NK-92 (cell line): Measurements from ENCODE around the gene NDUFA5.

Experiments used
- DNase-seq: peaks from one replicate; lab custom pipeline; 2025; ENCODE audit not compliant: unreplicated experiment; lab: John Stamatoyannopoulos, UW

The NDUFA5 gene

GRCh38 chr7:123557398-123558288, at the start of gene NDUFA5:
Gene NDUFA5 (minus strand): TSS chr7:123557818. CDS start chr7:123557795, 23 bp downstream.
- peak; percentile 92 for DNase-seq

- no peak for DNase-seq
Measured at GRCh38 chr7:123604739-123605138, 47.1 kb upstream of the NDUFA5 start.

- DNase-seq, result no peak
Measured at GRCh38 chr7:123602648-123603047, 45.0 kb upstream of the NDUFA5 start.

GRCh38 chr7:123601530-123601929, 43.9 kb upstream of the NDUFA5 start, which contains the start of gene ASB15:
Gene ASB15 (plus strand): TSS chr7:123601821. CDS start chr7:123614503, 12,682 bp downstream.
- no peak for DNase-seq

- DNase-seq, result no peak
Measured at GRCh38 chr7:123600876-123601275, 43.3 kb upstream of the NDUFA5 start.

- no peak for DNase-seq
Measured at GRCh38 chr7:123599766-123600165, 42.1 kb upstream of the NDUFA5 start.

GRCh38 chr7:123598657-123599056, 41.0 kb upstream of the NDUFA5 start:
- no peak for DNase-seq

- DNase-seq, result no peak
Measured at GRCh38 chr7:123594813-123595241, 37.2 kb upstream of the NDUFA5 start.

DNA sequence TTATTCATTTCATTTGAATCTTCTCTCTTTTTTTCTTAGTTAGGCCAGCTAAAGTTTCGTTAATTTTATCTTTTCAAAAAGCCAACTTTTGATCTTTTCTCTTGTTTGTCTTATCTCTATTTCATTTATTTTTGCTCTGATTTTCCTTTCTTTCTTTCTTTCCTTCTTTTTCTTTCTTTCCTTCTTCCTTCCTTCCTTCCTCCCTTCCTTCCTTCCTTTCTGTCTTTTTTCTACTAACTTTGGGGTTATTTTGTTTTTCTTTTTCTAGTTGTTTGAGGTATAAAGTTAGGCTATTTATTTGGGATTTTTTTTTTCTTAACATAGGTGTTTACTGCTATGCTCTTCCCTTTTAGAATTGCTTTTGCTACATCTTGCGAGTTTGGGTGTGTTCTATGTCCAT, 30.8 kb upstream of the NDUFA5 start:
- DNase-seq, result no peak

DNA sequence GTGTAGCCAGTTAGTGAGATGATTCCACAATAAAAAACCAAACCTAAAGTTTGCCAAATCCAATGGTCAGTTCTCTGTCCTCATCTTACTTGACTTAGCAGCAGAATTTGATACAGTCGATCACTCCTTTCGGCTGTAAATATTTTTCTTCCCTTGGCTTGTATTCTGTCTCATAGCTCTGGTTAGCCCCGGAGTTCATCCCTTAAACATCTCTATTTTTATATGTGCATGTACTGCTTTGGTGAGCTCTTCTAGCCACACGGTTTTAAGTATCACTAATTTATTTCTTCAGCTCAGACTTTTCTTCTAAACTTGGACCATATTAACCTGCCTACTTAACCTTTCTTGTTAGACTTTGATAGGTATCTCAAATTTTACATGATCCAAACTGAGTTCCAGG, 26.2 kb upstream of the NDUFA5 start:
- DNase-seq, result no peak

GRCh38 chr7:123581162-123581459, 23.5 kb upstream of the NDUFA5 start:
- no peak for DNase-seq

DNA sequence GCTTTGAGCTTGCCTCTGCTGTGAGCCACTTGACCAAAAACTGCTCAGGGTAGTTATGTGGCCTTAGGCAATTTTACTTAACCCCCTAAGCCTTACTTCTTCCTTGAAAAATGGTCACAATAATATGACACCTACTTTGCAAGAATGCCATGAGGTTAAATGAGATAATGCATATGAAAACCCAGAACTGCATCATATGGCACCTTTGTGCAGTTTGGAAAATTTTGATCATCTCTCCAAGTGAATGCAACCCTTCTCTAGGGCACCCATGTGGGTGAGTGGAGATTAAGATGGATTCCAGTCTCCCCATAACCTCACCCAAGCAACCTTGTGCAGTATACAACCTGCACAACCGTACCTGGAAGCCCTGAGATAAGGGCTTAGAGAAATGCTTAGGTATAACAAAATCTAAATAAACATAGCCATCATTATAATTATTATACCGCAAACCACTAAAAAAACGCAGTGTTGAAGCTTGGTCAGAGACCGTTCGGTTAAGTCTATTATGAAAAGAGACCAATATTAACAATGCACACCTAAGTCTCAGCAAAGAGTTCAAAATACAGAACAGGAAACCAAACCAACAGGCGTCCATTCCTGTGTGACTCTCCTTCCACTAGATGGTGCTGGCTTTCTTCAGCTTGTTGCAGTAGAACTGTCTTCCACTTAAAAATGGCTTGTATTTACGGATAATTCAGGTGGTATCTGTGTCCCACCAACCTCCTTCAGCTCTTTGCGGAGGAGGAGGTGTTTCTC, 23.0 kb upstream of the NDUFA5 start:
- no peak for DNase-seq

GRCh38 chr7:123579416-123579815, 21.8 kb upstream of the NDUFA5 start:
- DNase-seq, result no peak

DNA sequence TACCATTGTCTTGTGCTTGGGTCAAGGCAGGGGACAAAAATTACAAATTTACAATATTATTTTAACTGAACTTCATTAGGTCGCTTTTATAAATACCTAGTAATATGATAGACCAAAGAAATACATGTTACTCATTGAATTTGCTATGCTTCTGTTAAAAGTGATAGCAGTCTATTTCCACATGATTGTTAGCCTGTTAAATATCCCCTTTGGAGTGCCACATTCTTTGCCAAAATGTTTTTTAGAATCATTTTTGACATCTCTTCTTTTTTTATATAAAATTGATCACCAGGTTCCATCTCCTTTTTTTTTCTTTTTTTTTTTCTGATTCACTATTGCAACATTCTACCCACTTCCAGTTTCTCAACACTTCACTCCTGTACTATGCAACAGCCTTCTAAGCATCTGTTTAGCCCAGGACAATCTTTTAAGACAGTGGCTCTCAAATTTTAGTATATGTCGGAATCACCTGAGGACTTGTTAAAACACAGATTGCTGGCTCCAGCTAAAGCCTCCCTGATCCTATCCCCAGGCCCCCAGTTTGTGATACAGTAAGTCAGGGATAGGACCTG, 16.4 kb upstream of the NDUFA5 start:
- no peak for DNase-seq

DNA sequence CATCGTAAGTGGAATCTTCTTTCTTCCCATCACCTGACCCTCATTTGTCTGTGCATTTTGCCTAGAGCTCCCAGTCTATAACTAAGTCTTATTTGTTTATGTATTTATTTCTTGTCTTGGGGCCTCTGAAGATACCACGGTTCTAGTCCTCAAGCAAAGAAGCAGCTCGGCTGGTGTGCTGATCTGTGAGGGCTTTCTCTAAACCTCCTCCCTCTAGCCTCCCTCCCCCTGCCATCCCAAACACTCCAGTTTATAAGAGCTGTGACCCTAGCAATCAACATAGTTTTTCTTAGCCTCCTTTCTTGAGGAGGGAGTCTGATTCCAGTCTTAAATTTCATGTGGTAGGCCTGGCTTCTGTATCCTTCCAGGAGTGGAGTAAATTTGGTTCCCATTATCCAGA, 15.7 kb upstream of the NDUFA5 start:
- DNase-seq, result no peak

DNA sequence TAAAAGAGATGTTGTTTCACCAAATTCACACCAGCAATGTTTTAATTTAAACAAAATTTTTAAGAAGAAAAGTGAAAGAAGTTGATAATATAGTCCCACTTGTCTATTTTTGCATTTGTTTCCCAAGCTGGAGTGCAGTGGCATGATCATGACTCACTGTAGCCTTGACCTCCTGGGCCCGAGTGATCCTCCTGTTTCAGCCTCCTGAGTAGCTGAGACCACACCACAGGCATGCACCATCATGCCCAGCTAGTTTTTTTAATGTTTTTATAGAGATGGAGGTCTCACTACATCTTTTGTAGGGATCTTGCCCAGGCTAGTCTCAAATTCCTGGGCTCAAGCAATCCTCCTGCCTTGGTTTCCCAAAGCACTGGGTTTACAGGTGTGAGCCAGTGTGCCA, 14.1 kb upstream of the NDUFA5 start:
- no peak for DNase-seq

DNA sequence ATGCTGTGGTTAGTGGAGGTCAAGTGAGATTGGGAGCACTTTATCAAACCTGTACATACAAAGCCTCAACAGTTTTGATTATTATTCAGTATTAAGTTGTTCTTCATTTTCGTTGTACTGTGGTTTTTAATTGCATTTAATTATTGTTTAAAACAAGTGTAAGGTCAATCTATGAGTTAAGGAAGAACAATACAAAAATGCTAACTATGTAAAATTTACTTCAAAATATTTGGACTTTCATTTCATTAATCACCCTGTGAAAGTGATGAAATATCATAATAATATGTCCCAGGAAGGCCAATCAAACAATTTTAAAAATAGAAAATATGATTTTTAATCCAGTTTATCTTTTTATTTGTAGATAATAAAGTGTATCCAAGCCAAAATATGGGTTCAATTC, 13.6 kb upstream of the NDUFA5 start:
- no peak for DNase-seq

GRCh38 chr7:123570390-123571182, 13.0 kb upstream of the NDUFA5 start:
- DNase-seq, result no peak

DNA sequence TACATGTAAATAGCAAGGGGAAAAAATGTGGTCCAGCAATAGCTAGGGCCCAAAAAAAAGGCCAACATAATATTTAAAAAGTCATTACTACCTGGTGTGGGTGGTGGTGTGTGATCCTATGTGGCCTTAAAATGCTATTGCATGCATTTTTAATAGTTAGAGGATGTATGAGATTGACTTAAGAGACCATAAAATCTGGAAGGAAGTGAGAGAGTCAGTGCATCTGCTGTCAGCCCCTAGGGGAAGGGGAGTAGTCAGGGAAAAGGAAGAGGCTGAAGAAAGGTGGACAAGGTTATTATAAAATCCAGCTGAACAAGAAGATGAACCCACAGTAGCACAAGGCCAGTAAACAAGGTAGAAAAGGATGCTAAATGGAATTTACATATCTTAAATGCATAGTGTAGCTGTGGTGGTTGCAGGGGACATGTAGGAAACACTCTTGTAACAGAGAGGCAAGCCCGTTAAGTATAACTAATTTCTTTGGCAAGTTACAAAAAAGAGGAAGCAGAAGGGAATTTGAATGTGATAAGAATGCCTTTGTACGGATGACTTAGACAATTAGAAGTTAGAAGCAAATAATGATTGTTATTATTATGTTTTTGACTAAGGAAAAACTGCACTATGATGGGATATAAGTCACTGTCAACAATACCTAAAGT, 11.9 kb upstream of the NDUFA5 start:
- no peak for DNase-seq

DNA sequence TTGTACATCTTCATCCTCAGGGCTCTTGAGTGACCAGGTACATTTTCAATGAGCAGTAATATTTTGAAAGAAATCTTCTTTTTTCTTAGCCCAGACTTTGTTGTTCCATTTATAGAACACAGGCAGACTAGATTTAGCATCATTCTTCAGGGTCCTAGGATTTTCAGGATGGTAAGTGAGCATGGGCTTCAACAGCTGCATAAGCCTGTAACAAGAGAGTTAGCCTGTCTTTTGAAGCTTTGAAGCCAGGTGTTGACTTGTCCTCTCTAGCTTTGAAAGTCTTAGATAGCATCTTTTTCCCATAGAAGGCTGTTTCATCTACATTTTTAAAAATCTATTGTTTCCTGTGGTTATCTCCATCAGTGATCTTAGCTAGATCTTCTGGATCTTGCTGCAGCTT, 4.5 kb upstream of the NDUFA5 start:
- no peak for DNase-seq
